Measurements from ENCODE around the gene ACSL5.
"Not testable (repeated sequence)": the region's sequence is repeated elsewhere in the genome, so short reads cannot be mapped to it uniquely, and the experiment has no call there.

ACSL5 gene

DNA sequence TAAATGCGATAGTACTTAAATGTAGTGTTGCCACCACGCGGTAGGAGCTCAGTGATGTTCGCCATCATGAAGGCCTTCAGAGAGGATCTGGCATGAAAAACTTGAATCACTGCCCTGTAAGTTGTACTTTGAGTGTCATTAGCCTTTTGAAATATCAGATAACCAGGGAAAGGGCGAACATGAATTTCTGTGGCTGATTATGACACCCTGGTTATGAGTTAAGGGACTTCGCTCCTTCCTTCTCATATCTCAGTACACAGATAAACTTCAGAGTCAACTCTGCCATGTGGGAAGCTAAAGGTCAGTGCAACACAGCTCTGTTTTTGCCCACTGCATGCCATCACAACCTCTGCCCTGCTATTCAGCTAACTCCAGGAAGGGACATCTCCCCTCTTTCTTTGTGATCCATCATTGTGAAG is 8.9 kb upstream of the ACSL5 start:
- H3K4me3 ChIP-seq (ENCODE audit: low read depth, low read length) = no peak overlapping the region
- no peak for DNase-seq (ENCODE audit: low read depth)
- TF ChIP-seq CTCF (IDR thresholded peaks at IDR 0.05; ENCODE audit: low read depth, low read length, missing control alignments) = no peak
- in situ Hi-C loops (cut with HindIII; ENCODE audit: low sequenced_read_pairs) = no loop called here

- no peak for TF ChIP-seq CTCF (IDR thresholded peaks at IDR 0.05; ENCODE audit: low read depth, low read length, missing control alignments)
- no peak overlapping the region for H3K4me3 ChIP-seq (ENCODE audit: low read depth, low read length)
- no peak for DNase-seq (ENCODE audit: low read depth)
- in situ Hi-C loops (cut with HindIII; ENCODE audit: low sequenced_read_pairs) = no loop called here
These were observed 8.5 kb upstream of the ACSL5 start for GRCh38 chr10:112365451-112365850.

- in situ Hi-C loops (cut with HindIII; ENCODE audit: low sequenced_read_pairs) = no loop called here
- DNase-seq (ENCODE audit: low read depth) = no peak
- TF ChIP-seq CTCF (IDR thresholded peaks at IDR 0.05; ENCODE audit: low read depth, low read length, missing control alignments) = no peak
- H3K4me3 ChIP-seq (ENCODE audit: low read depth, low read length) = no peak overlapping the region
These were observed 6.9 kb upstream of the ACSL5 start for GRCh38 chr10:112366992-112367391.

- no peak overlapping the region for H3K4me3 ChIP-seq (ENCODE audit: low read depth, low read length)
- no peak for DNase-seq (ENCODE audit: low read depth)
- in situ Hi-C loops (cut with HindIII; ENCODE audit: low sequenced_read_pairs) = no loop called here
- no peak for TF ChIP-seq CTCF (IDR thresholded peaks at IDR 0.05; ENCODE audit: low read depth, low read length, missing control alignments)
These were observed 6.4 kb upstream of the ACSL5 start for GRCh38 chr10:112367516-112367915.

DNA sequence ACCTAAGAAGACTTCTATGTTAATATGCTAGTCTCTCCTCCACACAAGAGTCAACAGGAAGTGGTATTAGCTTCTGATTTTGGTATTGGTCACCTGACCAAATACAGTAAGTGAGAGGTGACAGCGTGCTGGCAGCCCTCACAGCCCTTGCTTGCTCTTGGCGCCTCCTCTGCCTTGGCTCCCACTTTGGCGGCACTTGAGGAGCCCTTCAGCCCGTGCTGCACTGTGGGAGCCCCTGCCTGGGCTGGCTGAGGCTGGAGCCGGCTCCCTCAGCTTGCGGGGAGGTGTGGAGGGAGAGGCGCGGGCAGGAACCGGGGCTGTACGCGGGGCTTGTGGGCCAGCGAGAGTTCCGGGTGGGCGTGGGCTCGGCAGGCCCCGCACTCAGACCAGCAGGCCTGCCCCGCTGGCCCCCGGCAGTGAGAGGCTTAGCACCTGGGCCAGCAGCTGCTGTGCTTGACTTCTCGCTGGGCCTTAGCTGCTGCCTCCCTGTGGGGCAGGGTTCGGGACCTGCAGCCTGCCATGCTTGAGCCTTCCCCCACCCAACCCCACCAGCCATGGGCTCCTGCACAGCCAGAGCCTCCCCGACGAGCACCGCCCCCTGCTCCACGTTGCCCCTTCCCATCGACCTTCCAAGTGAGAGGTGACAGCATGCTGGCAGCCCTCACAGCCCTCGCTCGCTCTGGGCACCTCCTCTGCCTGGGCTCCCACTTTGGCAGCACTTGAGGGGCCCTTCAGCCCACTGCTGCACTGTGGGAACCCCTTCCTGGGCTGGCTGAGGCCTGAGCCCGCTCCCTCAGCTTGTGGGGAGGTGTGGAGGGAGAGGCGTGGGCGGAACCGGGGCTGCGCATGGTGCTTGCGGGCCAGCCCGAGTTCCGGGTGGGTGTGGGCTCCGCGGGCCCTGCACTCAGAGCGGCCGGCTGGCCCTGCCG is 4.2 kb upstream of the ACSL5 start:
- DNase-seq (ENCODE audit: low read depth) = no peak
- no peak overlapping the region for H3K4me3 ChIP-seq (ENCODE audit: low read depth, low read length)
- in situ Hi-C loops (cut with HindIII; ENCODE audit: low sequenced_read_pairs) = no loop called here
- TF ChIP-seq CTCF (IDR thresholded peaks at IDR 0.05; ENCODE audit: low read depth, low read length, missing control alignments) = no peak

DNA sequence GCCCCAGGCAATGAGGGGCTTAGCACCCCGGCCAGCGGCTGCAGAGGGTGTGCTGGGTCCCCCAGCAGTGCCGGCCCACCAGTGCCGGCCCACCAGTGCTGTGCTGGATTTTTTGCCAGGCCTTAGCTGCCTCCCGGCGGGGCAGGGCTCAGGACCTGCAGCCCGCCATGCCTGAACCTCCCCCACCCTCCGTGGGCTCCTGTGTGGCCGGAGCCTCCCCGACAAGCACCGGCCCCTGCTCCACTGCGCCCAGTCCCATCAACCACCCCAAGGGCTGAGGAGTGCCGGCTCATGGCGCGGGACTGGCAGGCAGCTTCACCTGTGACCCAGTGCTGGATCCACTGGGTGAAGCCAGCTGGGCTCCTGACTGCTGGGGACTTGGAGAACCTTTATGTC is 3.5 kb upstream of the ACSL5 start:
- no peak overlapping the region for H3K4me3 ChIP-seq (ENCODE audit: low read depth, low read length)
- in situ Hi-C loops (cut with HindIII; ENCODE audit: low sequenced_read_pairs) = no loop called here
- no peak for TF ChIP-seq CTCF (IDR thresholded peaks at IDR 0.05; ENCODE audit: low read depth, low read length, missing control alignments)
- no peak for DNase-seq (ENCODE audit: low read depth)

- H3K4me3 ChIP-seq (ENCODE audit: low read depth, low read length); DNase-seq (ENCODE audit: low read depth); in situ Hi-C loops (cut with HindIII; ENCODE audit: low sequenced_read_pairs): not testable (repeated sequence)
These were observed 2.6 kb upstream of the ACSL5 start for GRCh38 chr10:112371326-112371725.

DNA sequence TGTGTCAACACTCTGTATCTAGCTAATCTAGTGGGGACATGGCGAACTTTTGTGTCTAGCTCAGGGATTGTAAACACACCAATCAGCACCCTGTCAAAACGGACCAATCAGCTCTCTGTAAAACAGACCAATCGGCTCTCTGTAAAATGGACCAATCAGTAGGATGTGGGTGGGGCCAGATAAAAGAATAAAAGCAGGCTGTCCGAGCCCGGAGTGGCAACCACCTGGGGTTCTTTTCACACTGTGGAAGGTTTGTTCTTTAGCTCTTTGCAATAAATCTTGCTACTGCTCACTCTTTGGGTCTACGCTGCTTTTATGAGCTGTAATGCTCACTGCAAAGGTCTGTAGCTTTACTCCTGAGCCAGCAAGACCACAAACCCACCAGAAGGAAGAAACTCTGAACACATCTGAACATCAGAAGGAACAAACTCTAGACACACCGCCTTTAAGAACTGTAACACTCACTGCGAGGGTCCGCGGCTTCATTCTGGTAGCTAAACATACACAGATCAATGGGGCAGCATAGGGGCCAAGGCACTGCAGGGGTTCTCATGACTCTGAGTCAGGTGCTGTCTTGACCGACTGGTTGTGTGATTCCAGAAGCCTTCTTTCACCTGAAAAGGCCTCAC is 1.6 kb upstream of the ACSL5 start:
- H3K4me3 ChIP-seq (ENCODE audit: low read depth, low read length); DNase-seq (ENCODE audit: low read depth); in situ Hi-C loops (cut with HindIII; ENCODE audit: low sequenced_read_pairs): not testable (repeated sequence)

All from astrocyte of the cerebellum (primary cell).